Osteoblast (primary cell): ENCODE data around the gene COLEC11. TPM values are rescaled to one million over a fixed set of nuclear protein-coding genes. Genes with fewer than 3 reads are reported as not detected.

ENCODE experiments used
- DNase-seq: peaks from one replicate; pipeline ENCODE4 v3.0.0; 2011; ENCODE audit warnings: low spot score, mixed read lengths; ENCODE audit not compliant: insufficient read length; ENCODE audit errors: missing footprints
- H2AFZ ChIP-seq: 2 replicates; pipeline ENCODE4 v1.6.0; 2011; ENCODE audit warnings: mild to moderate bottlenecking, low read length
- H3K27ac ChIP-seq: 2 replicates; pipeline ENCODE4 v1.5.1; 2011; ENCODE audit warnings: mild to moderate bottlenecking, low read depth, low read length, moderate library complexity
- H3K27me3 ChIP-seq: 2 replicates; pipeline ENCODE4 v1.6.0; 2012; ENCODE audit warnings: mild to moderate bottlenecking, control low read depth, inconsistent platforms, low read length, moderate library complexity; ENCODE audit not compliant: insufficient read depth
- H3K36me3 ChIP-seq: 2 replicates; pipeline ENCODE4 v1.5.1; 2011; ENCODE audit warnings: mild to moderate bottlenecking, low read length, control low read depth, moderate library complexity; ENCODE audit not compliant: insufficient read depth
- H3K4me1 ChIP-seq: 2 replicates; pipeline ENCODE4 v1.5.1; 2011; ENCODE audit warnings: mild to moderate bottlenecking, low read length, control low read depth, moderate library complexity; ENCODE audit not compliant: insufficient read depth
- H3K4me2 ChIP-seq: 2 replicates; pipeline ENCODE4 v1.6.0; 2011; ENCODE audit warnings: mild to moderate bottlenecking, low read length; ENCODE audit not compliant: insufficient read depth
- H3K4me3 ChIP-seq: fragments of 200-600 bp; sonication (generic); 3 replicates; pipeline ENCODE4 v1.5.1; 2012; ENCODE audit warnings: mild to moderate bottlenecking, low read length, inconsistent platforms; ENCODE audit not compliant: insufficient read depth
- H3K79me2 ChIP-seq: 2 replicates; pipeline ENCODE4 v1.6.0; 2012; ENCODE audit warnings: mild to moderate bottlenecking, low read length, control low read depth, inconsistent platforms; ENCODE audit not compliant: insufficient read depth
- H3K9me3 ChIP-seq: 2 replicates; pipeline ENCODE4 v1.5.1; 2011; ENCODE audit warnings: low read depth, low read length, control low read depth
- H4K20me1 ChIP-seq: 2 replicates; pipeline ENCODE4 v1.6.0; 2012; ENCODE audit warnings: mild to moderate bottlenecking, low read length, control low read depth; ENCODE audit not compliant: insufficient read depth
- total RNA-seq: library from RNA; depleted of rRNA; stranded (reverse); fragments of >200 nt; gene quantifications from 2 replicates; pipeline ENCODE4 v1.2.3, GENCODE V29; 2012
- TF ChIP-seq, protein P1 (sequence below): IDR thresholded peaks from 2 replicates; pipeline ENCODE4 v1.5.1; 2011; ENCODE audit warnings: mild to moderate bottlenecking, low read depth, low read length, moderate library complexity; ENCODE audit errors: extremely low read depth

COLEC11 gene
- total RNA-seq, 1 donor, result 0.36 TPM

DNA sequence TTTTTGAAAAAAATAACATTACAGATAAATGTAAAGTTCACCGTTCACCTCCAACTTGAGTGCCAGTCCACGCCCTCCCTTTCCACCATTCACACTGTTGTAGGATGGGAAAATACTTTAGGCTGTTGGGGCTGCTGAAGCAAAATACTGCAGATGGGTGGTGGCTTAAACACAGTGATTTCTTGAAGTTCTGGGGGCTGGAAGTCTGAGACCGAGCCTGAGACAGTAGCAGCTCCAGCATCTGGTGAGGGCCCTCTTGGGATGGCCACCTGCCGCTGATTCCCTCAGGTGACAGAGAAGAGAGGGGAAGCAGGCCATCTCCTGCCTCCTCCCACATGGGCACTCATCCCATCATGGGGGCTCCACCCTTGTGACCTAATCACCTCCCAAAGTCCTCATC lies 80.8 kb downstream of the COLEC11 start:
- no peak for DNase-seq
- Histone ChIP-seq H3K9me3 (no peaks in the 10 kb centered on the region), H2AFZ (no peak overlapping the region), H3K4me2 (no peak overlapping the region), H3K79me2 (no peaks in the 10 kb centered on the region), H3K36me3 (no peaks in the 10 kb centered on the region), H3K4me3 (no peak overlapping the region), H3K27ac (no peak overlapping the region), H3K4me1 (no peaks in the 10 kb centered on the region), H3K27me3 (no peaks in the 10 kb centered on the region), H4K20me1 (no peaks in the 10 kb centered on the region)
- TF ChIP-seq, protein P1, sequence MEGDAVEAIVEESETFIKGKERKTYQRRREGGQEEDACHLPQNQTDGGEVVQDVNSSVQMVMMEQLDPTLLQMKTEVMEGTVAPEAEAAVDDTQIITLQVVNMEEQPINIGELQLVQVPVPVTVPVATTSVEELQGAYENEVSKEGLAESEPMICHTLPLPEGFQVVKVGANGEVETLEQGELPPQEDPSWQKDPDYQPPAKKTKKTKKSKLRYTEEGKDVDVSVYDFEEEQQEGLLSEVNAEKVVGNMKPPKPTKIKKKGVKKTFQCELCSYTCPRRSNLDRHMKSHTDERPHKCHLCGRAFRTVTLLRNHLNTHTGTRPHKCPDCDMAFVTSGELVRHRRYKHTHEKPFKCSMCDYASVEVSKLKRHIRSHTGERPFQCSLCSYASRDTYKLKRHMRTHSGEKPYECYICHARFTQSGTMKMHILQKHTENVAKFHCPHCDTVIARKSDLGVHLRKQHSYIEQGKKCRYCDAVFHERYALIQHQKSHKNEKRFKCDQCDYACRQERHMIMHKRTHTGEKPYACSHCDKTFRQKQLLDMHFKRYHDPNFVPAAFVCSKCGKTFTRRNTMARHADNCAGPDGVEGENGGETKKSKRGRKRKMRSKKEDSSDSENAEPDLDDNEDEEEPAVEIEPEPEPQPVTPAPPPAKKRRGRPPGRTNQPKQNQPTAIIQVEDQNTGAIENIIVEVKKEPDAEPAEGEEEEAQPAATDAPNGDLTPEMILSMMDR, result no peak

DNA sequence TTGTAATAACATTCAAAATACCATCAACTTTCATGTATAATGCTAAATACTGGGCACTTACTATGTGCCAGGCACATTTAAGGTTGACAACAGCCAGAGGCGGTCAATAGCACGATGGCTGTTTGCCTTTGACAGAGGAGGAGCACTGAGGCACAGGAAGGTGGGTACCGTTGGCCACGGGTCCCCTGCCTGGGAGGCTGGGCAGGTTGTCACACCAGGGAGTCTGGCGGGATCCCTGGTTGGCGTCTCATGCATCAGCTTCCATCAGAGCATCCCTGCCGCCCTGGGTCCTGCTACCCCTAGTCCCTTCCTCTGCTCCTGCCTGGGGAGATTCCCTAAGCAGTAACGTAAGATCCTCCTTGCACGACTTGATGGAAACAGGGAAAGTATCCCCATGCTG lies 82.5 kb downstream of the COLEC11 start:
- Histone ChIP-seq H3K4me3 (no peak overlapping the region), H3K9me3 (no peaks in the 10 kb centered on the region), H3K4me2 (no peak overlapping the region), H3K79me2 (no peaks in the 10 kb centered on the region), H3K36me3 (no peaks in the 10 kb centered on the region), H3K4me1 (no peaks in the 10 kb centered on the region), H3K27me3 (no peaks in the 10 kb centered on the region), H4K20me1 (no peaks in the 10 kb centered on the region), H3K27ac (no peak overlapping the region), H2AFZ (no peak overlapping the region)
- TF ChIP-seq, protein P1, result no peak
- DNase-seq, result no peak

DNA sequence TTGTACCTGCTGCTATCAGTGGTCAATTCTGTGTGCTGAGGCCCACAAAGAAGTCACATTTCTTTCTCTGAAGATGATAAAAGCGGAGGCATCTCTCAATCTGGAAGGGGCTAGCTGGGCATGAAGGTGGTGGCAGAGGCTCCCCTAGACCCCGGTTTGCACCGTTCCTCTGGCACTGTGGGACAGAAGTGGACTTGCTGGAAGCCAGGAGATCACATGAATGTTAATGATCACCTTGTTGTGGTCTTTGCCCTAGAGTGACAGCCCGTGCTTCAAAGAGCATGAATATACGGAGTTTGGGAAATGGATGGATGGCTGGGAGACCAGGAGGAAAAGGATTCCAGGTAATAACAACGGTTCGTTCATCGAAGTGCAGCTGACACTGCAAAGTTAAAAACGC lies 83.3 kb downstream of the COLEC11 start:
- no peak overlapping the region for H3K4me3 ChIP-seq
- H4K20me1 ChIP-seq, result no peaks in the 10 kb centered on the region
- H3K27ac ChIP-seq, result no peak overlapping the region
- no peak overlapping the region for H2AFZ ChIP-seq
- TF ChIP-seq, protein P1, result no peak
- H3K4me2 ChIP-seq, result no peak overlapping the region
- H3K9me3 ChIP-seq, result no peaks in the 10 kb centered on the region
- H3K36me3 ChIP-seq, result no peaks in the 10 kb centered on the region
- no peaks in the 10 kb centered on the region for H3K79me2 ChIP-seq
- no peaks in the 10 kb centered on the region for H3K27me3 ChIP-seq
- no peak for DNase-seq
- H3K4me1 ChIP-seq, result no peaks in the 10 kb centered on the region

DNA sequence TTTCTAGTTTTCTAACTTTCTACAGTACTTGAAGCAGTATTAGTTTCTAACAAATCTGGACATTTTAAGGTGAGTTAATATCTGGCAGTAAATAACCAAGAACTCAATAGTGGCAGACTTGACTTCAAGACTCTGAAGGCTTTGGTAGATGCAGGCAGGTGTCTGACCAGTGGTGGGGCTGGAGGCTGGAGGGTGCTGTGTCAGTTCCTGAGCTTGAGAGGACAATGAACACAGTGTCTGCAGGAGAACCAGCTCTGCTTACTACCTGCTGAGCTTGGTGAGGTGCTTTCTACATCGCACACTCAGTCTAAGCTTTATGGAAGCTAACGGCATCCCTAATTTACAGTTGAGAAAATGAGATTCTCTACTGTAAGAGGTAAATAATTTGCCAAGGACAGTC lies 84.3 kb downstream of the COLEC11 start:
- no peaks in the 10 kb centered on the region for H3K9me3 ChIP-seq
- no peak overlapping the region for H3K4me2 ChIP-seq
- no peaks in the 10 kb centered on the region for H3K4me1 ChIP-seq
- H3K4me3 ChIP-seq, result no peak overlapping the region
- no peaks in the 10 kb centered on the region for H3K36me3 ChIP-seq
- no peak overlapping the region for H3K27ac ChIP-seq
- no peaks in the 10 kb centered on the region for H3K27me3 ChIP-seq
- no peaks in the 10 kb centered on the region for H4K20me1 ChIP-seq
- TF ChIP-seq, protein P1, result no peak
- no peak overlapping the region for H2AFZ ChIP-seq
- no peaks in the 10 kb centered on the region for H3K79me2 ChIP-seq
- no peak for DNase-seq
